ENCODE results near the gene METTL14. TPM values are rescaled to one million over a fixed set of nuclear protein-coding genes. Genes with fewer than 3 reads are reported as not detected.
"Not testable (repeated sequence)": the region's sequence is repeated elsewhere in the genome, so short reads cannot be mapped to it uniquely, and the experiment has no call there.

METTL14 gene
- total RNA-seq, result 10 to 100 TPM; 42.8 to 46.2 TPM

DNA sequence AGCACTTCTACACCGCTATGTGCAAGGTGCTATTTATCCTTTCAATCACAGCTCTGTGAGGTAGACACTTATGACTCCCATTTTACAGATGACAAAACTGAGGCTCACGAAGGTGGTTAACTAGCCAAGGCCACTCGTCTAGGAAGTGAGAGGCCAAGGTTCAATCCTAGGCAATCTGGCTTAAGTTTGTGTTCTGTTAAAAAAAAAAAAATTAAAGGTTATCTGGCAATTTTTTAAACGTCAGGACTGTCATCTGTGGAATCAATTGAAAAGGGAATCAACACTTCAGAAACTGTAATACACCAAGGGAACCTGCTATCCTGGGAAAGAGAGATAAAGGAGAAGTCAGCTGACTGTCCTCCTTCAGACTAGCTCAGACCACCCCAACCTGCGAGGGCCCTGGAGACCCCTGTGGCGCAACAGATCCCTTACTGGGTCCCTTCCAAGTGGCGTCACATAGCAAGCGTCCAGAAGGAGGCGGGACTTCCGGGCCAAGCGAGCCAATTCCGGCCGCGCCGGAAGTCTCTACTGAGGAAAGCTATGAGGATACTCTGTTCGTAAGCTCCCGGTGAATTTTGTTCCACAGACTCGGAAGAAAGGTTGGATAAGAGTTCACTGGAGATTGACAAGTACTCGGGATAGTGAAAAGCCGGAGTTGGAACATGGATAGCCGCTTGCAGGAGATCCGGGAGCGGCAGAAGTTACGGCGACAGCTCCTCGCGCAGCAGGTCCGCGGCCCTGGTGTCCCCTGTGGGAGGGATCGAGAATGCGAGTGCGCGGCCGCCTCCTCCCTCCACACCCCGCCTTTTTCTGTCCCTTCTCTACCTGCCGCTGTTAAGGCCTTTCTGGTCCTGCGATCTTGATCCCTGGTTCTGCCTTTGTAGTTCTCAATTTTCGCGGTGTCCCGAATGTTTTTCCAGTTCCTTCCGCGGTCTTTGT is at the start of gene METTL14:
Gene METTL14, plus strand, starts transcription at position 520 of the 939 bp plus-strand sequence. Its CDS starts 143 bp downstream, at position 663.
- H3K27me3 Mint-ChIP-seq (ENCODE audit: low read depth), result no peaks in the 10 kb centered on the region

DNA sequence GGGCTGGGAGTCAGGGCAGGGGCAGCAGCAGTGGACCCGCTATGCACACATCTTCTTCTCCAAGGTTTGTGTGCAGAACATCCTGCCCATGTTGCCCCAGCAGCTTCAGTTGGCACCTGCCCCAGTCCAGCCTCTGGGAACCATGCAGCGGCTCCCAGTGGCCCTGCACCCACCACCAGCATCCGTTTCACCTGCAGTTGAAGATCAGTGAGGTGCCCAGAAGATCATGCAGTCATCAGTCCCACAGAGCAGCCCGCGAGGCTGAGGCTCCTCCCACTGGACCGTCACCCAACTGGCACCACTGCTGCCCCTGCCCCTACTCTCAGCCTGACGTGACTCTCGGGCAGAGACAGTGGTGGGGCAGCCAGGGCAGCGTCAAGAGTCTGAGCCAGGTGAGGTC is 49.1 kb upstream of the METTL14 start:
- H3K4me1 Mint-ChIP-seq (ENCODE audit: low read depth); DNase-seq; H3K27me3 Mint-ChIP-seq (ENCODE audit: low read depth); CTCF ChIA-PET; ATAC-seq; H3K36me3 Mint-ChIP-seq (ENCODE audit: low read depth); H3K27ac Mint-ChIP-seq; POLR2A ChIA-PET; H3K4me3 Mint-ChIP-seq; H3K9me3 Mint-ChIP-seq (ENCODE audit: insufficient read depth): not testable (repeated sequence)

More for the DNA sequence above, at the start of gene METTL14:
- Mint-ChIP-seq H3K27ac (peak within 1 kb of the TSS; percentile 95), H3K36me3 (ENCODE audit: low read depth) (peaks cover 9% of the 10 kb centered on the region), H3K4me3 (peak within 1 kb of the TSS; percentile 95), H3K4me1 (ENCODE audit: low read depth) (peaks cover 30% of the 10 kb centered on the region), H3K9me3 (ENCODE audit: insufficient read depth) (no peaks in the 10 kb centered on the region)
- DNase-seq (peak; percentile 92), ATAC-seq (peak; percentile 98)
- ChIA-PET CTCF (interaction anchor here (0.7 to 2.0 kb wide), 11 partner anchors 9 to 261 kb away, joined by 3 to 6 read pairs (median 3); no protein-coding TSS in a partner anchor), POLR2A (interaction anchor here (1.2 to 1.6 kb wide), 3 partner anchors 41 to 96 kb away, joined by 3 to 4 read pairs (median 4); no protein-coding TSS in a partner anchor)

DNA sequence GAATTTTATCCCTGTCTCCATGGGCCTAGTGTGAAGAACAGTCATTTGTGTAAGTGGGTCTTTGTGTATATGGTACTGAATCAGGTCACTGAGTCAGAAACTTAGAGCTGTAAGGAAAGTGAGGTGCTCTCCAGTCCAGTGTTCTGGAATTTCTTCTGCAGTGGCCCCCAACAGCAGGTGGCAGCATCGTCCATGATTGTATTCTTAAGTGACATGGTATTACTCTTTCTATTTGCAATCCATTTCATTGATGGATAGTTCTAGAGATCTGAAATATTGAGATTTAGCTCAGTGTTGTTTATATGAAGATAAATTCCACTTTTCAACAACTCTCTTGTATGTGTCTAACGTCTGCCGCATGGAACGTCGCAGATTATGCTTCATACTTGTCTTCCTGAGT is 20.5 kb upstream of the METTL14 start:
- POLR2A ChIA-PET, ATAC-seq: not testable (repeated sequence)
- DNase-seq, result peak; percentile 52

DNA sequence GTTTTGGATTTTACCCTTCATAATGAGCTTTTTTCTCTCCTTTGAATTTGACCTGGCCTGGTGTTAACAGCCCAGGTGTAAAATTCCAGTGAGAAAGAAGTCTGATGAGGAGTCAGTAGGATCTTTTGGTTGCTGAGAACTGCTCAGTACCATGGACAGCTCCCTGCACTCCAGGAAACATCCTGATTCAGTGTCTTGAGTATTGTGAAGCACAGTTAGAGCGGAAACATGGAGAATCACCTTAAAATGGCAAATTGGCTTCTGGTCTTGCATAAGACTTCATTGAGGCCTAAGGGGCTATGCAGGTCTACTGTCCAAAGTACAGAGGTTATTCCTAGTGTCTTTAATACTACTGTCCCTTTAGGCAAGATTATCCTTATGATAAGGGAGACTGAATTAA is 16.0 kb upstream of the METTL14 start:
- not testable (repeated sequence) for H3K27ac Mint-ChIP-seq; H3K9me3 Mint-ChIP-seq (ENCODE audit: insufficient read depth)
- peak; percentile 76 for DNase-seq

More for the DNA sequence above, 20.5 kb upstream of the METTL14 start:
- H3K27ac Mint-ChIP-seq; CTCF ChIA-PET; H3K36me3 Mint-ChIP-seq (ENCODE audit: low read depth); H3K9me3 Mint-ChIP-seq (ENCODE audit: insufficient read depth); H3K27me3 Mint-ChIP-seq (ENCODE audit: low read depth); H3K4me3 Mint-ChIP-seq; H3K4me1 Mint-ChIP-seq (ENCODE audit: low read depth): not testable (repeated sequence)

DNA sequence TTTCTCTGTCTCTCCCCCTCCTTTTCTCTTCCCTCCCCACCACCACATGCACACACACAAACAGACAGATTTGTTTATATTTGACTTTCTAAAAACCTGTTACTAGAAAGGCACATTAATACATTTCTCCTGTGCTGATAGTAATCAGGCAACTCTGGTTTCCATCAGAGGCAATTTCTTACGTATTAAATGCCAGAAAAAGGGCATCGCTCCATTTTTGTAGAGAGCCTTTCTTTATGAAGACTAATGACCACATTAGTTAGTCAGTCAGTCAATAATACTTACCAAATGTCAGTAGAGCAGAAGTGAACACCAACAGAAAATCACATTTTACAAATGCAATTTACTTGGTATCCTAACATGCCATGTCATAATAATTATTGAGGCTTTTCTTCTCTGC is 14.2 kb upstream of the METTL14 start:
- H3K27ac Mint-ChIP-seq; H3K27me3 Mint-ChIP-seq (ENCODE audit: low read depth); ATAC-seq: not testable (repeated sequence)

More for the DNA sequence above, 16.0 kb upstream of the METTL14 start:
- ATAC-seq; H3K4me3 Mint-ChIP-seq; H3K36me3 Mint-ChIP-seq (ENCODE audit: low read depth); H3K27me3 Mint-ChIP-seq (ENCODE audit: low read depth); H3K4me1 Mint-ChIP-seq (ENCODE audit: low read depth); POLR2A ChIA-PET; CTCF ChIA-PET: not testable (repeated sequence)

DNA sequence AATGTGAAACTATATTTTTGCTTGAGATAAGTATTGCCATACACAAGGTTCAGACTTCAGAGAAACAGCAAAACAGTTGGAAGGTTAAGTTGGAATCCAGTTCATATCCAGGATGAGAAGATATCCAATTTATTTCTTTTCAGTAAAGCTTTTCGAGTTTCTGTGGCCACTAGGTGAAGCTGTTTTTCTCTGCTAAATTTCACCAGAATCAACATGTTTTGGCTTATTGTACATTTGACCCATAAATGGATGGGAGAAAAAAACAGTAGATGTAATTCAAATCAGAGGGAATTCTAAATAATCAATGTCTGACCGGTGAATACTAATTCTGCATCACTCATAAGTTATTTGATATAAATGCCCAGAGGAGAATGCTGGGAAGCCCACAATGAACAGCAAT is 9.1 kb upstream of the METTL14 start:
- H3K4me1 Mint-ChIP-seq (ENCODE audit: low read depth), result no peaks in the 10 kb centered on the region
- DNase-seq, result no peak
- no peaks in the 10 kb centered on the region for H3K9me3 Mint-ChIP-seq (ENCODE audit: insufficient read depth)
- POLR2A ChIA-PET, result no interaction called here
- H3K36me3 Mint-ChIP-seq (ENCODE audit: low read depth), result no peaks in the 10 kb centered on the region
- ATAC-seq, result no peak
- no peaks in the 10 kb centered on the region for H3K27me3 Mint-ChIP-seq (ENCODE audit: low read depth)
- H3K4me3 Mint-ChIP-seq, result no peak overlapping the region
- CTCF ChIA-PET, result no interaction called here
- H3K27ac Mint-ChIP-seq, result no peak overlapping the region

More for the DNA sequence above, 14.2 kb upstream of the METTL14 start:
- H3K9me3 Mint-ChIP-seq (ENCODE audit: insufficient read depth); H3K4me3 Mint-ChIP-seq; POLR2A ChIA-PET; H3K4me1 Mint-ChIP-seq (ENCODE audit: low read depth); CTCF ChIA-PET; H3K36me3 Mint-ChIP-seq (ENCODE audit: low read depth); DNase-seq: not testable (repeated sequence)

DNA sequence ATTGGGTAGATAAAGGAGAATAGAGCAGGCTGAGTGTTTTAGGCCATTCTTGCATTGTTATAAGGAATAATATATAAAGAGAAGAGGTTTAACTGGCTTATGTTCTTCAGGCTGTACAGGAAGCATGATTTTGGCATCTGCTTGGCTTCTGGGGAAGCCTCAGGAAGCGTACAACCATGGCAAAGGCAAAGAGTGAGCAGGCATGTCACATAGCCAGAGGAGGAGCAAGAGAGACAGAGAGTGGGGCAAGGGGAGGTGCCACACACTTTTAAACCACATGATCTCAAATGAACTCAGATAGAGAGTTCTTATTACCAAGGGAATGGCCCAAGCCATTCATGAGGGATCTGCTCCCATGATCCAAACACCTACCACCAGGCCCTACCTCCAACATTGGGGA is 4.4 kb upstream of the METTL14 start:
- DNase-seq (no peak), ATAC-seq (no peak)
- ChIA-PET POLR2A (no interaction called here), CTCF (no interaction called here)
- Mint-ChIP-seq H3K9me3 (ENCODE audit: insufficient read depth) (no peaks in the 10 kb centered on the region), H3K36me3 (ENCODE audit: low read depth) (no peaks in the 10 kb centered on the region), H3K4me1 (ENCODE audit: low read depth) (peaks cover 12% of the 10 kb centered on the region), H3K27ac (no peak overlapping the region), H3K27me3 (ENCODE audit: low read depth) (no peaks in the 10 kb centered on the region), H3K4me3 (no peak overlapping the region)

DNA sequence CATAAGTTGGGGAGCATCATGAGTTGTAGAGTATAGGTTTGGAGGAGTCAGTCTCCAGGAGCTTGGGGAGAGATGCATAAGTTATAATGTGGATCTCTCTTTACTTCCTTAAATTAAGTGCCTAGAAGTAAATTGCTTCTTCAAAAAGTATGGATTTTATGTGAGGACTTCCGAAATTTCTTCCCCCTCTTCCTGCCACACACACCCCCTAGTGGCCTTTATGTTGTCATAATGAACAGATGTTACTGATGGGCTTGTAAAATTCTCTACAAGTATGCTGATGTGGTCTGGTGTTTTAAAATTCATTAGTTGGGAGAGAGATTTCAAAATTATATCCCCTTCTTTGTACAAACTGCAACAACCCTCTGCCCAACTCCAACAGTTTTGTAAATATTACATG is 2.3 kb upstream of the METTL14 start:
- H3K4me3 Mint-ChIP-seq, result no peak overlapping the region
- ATAC-seq (no peak), DNase-seq (no peak)
- POLR2A ChIA-PET, result interaction anchor here (0.6 kb wide), 1 partner anchor 342 kb away, joined by 3 read pairs; no protein-coding TSS in a partner anchor
- H3K27me3 Mint-ChIP-seq (ENCODE audit: low read depth), result no peaks in the 10 kb centered on the region
- H3K36me3 Mint-ChIP-seq (ENCODE audit: low read depth), result peaks cover 6% of the 10 kb centered on the region
- H3K9me3 Mint-ChIP-seq (ENCODE audit: insufficient read depth), result no peaks in the 10 kb centered on the region
- H3K27ac Mint-ChIP-seq, result no peak overlapping the region
- peaks cover 30% of the 10 kb centered on the region for H3K4me1 Mint-ChIP-seq (ENCODE audit: low read depth)
- CTCF ChIA-PET, result interaction anchor here (0.9 kb wide), 1 partner anchor 10 kb away, joined by 4 read pairs; no protein-coding TSS in a partner anchor

DNA sequence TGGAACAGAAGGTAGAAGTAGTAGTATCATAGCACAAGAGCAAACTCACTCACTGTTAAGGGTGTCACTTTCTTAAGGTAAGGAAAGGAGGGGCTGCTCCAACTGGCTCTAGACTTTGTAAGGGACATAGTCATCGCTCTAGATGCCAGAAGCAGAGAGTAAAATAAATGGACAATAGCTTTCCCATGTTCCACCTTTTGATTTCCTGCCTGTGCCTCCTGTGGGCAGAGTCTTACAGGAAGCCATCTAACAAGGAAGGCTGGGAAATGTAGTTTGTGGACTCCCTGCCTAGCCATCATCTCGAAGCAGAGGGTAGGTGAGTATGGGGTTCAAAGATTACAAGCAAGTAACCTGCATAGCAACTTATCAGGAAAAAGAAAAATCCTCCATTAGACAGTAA is 1.7 kb upstream of the METTL14 start:
- DNase-seq (no peak), ATAC-seq (no peak)
- CTCF ChIA-PET, result no interaction called here
- H3K36me3 Mint-ChIP-seq (ENCODE audit: low read depth), result peaks cover 6% of the 10 kb centered on the region
- H3K27ac Mint-ChIP-seq, result no peak overlapping the region
- no peaks in the 10 kb centered on the region for H3K27me3 Mint-ChIP-seq (ENCODE audit: low read depth)
- H3K4me1 Mint-ChIP-seq (ENCODE audit: low read depth), result peaks cover 30% of the 10 kb centered on the region
- H3K4me3 Mint-ChIP-seq, result no peak overlapping the region
- POLR2A ChIA-PET, result no interaction called here
- no peaks in the 10 kb centered on the region for H3K9me3 Mint-ChIP-seq (ENCODE audit: insufficient read depth)

DNA sequence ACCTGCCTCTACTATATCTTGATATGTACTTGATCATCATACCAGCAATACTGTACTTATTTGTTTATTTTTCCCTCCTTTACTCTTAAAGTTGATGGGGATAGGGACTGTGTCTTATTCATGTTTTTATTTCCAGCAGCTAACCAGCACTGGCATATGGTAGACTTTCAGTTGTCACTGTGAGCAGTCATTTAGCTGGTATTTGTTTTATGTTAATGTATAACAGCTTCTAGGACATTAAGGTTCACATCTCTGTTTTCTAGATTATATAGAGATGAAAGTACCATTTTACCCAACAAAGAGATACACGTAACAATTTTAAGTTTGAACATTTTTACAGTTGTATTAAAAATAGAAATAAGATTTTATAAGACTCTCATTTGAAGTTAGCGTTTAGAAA is 17.9 kb downstream of the METTL14 start:
- H3K36me3 Mint-ChIP-seq (ENCODE audit: low read depth), result peaks cover 47% of the 10 kb centered on the region
- CTCF ChIA-PET, result no interaction called here
- POLR2A ChIA-PET, result no interaction called here

DNA sequence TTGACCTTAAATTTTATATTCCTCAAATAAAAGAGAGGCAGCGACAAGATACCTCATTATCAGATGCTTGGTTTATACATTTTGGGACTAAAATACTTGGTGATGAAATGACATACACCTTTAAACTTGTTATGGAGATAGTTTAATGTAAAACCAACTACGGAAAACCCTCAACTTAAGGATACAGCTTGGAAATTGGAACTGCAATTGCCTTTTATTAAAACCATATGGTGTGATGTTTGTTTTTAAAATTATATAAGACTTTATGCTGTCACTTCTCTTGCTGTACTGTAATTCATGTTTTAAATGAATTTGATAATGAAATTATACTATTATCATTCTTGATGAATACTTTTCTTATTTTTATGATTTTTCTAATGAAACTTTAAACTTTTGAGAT is 25.9 kb downstream of the METTL14 start:
- H3K36me3 Mint-ChIP-seq (ENCODE audit: low read depth), result peaks cover 43% of the 10 kb centered on the region
- POLR2A ChIA-PET, result no interaction called here
- ATAC-seq, result no peak
- no peak overlapping the region for H3K27ac Mint-ChIP-seq
- H3K4me1 Mint-ChIP-seq (ENCODE audit: low read depth), result peaks cover 6% of the 10 kb centered on the region
- CTCF ChIA-PET, result interaction anchor here (0.7 kb wide), 1 partner anchor 26 kb away, joined by 3 read pairs; the partner anchor contains the start of gene METTL14
- no peak for DNase-seq
- no peaks in the 10 kb centered on the region for H3K9me3 Mint-ChIP-seq (ENCODE audit: insufficient read depth)
- H3K27me3 Mint-ChIP-seq (ENCODE audit: low read depth), result no peaks in the 10 kb centered on the region
- no peak overlapping the region for H3K4me3 Mint-ChIP-seq

More for the DNA sequence above, 17.9 kb downstream of the METTL14 start:
- H3K4me3 Mint-ChIP-seq, result no peak overlapping the region
- H3K27ac Mint-ChIP-seq, result no peak overlapping the region
- no peak for DNase-seq
- no peaks in the 10 kb centered on the region for H3K4me1 Mint-ChIP-seq (ENCODE audit: low read depth)
- H3K27me3 Mint-ChIP-seq (ENCODE audit: low read depth), result no peaks in the 10 kb centered on the region
- no peaks in the 10 kb centered on the region for H3K9me3 Mint-ChIP-seq (ENCODE audit: insufficient read depth)
- no peak for ATAC-seq

DNA sequence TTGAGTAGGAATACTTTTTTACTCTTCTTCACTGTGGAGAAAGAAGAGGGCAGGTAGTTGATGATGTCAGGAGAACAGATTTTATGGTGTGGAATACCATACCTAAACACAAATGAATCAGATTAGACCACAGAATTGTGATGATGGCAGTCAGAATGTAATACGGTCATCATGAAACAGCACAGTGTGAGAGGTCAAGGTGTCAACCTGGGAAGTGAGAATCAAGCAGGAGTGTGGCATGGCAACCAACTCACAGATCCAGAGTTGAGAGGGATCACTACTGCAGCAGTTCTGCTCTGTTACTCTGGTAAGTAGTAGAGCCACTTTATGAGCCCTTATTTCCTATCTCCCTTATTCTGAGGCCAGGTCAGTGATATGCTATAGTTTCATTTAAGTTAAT is 27.7 kb downstream of the METTL14 start:
- CTCF ChIA-PET, result no interaction called here
- Mint-ChIP-seq H3K36me3 (ENCODE audit: low read depth) (peaks cover 34% of the 10 kb centered on the region), H3K9me3 (ENCODE audit: insufficient read depth) (no peaks in the 10 kb centered on the region), H3K27me3 (ENCODE audit: low read depth) (no peaks in the 10 kb centered on the region), H3K4me3 (no peak overlapping the region), H3K27ac (no peak overlapping the region), H3K4me1 (ENCODE audit: low read depth) (peaks cover 6% of the 10 kb centered on the region)
- DNase-seq (no peak), ATAC-seq (no peak)
- POLR2A ChIA-PET, result no interaction called here
